ENCODE measurements around the gene MPP7.
A peak's percentile ranks its signal among the peaks of the same experiment; 100 is the strongest.

MPP7 gene

DNA sequence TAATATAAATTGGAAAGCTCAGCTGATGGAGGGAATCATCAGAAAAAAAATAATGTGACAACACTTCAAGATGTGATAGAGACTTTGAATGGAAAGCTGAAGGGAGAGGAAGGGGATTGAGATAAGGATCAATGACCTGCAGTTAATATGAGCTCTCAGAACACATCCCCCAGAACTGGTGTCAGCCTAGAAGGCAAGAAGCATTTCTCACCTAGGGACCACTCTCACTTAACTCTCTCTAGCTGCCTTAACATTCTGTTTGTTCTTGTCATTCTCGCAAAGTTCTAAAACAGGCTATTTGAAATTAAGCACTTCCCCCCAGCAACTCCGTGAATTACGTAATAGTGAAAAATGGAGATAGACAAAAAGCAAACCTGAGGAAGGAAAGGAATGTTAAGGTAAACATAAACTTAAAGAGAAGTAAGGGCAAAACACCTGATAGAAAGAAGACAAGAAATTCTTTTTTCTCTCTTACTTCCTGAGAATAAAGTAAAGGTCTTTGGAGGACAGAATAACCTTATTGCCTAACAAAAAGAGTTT lies 1.2 kb upstream of the MPP7 start:
- DNase-seq, result no peak

DNA sequence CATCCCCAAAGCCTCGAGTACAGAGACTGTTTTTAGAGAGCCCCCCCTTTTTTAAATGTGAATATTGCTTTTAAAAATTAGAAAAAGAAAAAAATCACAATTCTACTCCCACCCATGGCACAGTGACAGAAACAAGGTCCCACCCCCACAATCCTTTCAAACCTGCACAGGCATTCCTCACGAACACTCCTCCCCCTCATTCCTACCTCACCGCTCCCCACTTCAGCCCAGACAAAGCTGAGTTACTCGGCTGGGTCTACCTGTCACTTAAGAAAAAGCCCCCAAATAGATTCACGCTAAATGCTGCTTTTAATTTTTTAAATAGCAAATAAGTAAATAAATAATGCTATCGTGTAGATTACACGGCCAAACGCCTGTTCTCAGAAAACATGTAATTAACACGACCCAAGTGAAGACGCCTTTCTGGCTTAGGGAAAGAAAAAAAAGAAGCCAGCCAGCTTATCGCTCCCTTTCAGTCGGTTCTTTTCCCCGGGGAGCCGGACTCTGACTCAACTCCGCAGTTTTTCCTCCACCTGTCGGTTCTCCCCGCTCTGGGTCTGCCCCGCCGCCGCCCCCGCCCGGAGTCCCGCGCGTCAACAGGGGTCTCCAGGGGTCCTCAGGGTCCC lies 739 bp downstream of the MPP7 start:
- DNase-seq, result peak in 1 of 2 experiments; percentile 76

DNA sequence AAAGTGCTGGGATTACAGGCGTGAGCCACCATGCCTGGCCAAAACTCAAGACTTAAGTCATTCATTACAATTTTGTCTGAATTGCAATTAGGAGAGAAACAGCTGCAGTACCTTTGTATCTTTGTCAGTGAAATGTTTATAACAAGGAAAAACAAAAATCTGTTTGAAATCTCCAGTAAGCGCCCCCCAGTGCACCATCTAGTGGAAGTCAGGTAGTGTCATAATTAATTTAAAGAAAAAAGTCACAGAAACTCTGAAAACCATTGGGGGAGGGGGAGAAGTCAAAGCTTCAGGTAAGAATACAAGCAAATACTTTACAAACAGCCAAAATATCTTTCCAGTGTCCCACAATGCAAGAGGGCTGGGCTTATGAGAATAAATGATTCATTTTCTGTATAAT lies 2.8 kb downstream of the MPP7 start:
- DNase-seq, result peak in 1 of 2 experiments; percentile 50

- no peak for DNase-seq
Observed at GRCh38 chr10:28298951-28299350, 3.9 kb downstream of the MPP7 start.

DNA sequence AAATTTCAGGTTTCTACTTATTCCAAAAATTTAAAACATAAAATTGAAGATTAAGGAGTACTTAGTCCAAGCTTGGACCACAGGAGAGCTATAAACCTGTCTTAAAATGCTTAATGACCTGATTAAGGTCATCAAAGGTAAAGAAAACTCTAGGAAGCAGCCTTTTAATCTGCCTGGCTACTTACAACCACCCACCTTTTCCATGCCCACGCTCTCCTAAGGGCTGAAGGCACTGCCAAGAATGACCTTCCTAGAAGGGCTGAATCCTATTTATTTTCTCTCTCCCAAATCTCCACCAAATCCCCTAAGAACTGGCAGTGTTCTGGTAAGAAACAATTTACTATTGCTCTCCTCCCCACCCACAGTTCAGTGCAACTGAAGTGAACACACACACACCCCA lies 6.8 kb downstream of the MPP7 start:
- DNase-seq, result no peak

GRCh38 chr10:28295336-28295735 lies 7.5 kb downstream of the MPP7 start:
- no peak for DNase-seq

DNA sequence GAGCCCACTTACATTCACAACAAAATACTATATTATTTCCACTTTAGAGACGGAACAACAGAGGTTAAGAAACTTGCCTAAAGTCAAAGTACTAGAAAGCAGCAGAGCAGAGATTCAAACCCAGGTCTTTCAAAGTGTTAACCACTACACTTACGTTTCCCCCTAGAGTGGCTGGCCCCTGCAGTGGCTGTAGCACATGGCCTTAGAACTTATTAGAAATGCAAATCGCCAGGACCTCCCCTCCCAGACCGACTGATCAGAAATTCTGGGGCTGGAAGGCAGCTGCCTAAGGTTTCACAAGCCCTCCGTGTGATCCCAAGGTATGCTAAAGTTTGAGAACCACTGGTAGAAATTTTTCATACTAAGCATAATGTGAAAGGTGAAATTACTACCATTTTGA lies 8.1 kb downstream of the MPP7 start:
- no peak for DNase-seq

- no peak for DNase-seq
Observed at GRCh38 chr10:28294169-28294532, 8.7 kb downstream of the MPP7 start.

DNA sequence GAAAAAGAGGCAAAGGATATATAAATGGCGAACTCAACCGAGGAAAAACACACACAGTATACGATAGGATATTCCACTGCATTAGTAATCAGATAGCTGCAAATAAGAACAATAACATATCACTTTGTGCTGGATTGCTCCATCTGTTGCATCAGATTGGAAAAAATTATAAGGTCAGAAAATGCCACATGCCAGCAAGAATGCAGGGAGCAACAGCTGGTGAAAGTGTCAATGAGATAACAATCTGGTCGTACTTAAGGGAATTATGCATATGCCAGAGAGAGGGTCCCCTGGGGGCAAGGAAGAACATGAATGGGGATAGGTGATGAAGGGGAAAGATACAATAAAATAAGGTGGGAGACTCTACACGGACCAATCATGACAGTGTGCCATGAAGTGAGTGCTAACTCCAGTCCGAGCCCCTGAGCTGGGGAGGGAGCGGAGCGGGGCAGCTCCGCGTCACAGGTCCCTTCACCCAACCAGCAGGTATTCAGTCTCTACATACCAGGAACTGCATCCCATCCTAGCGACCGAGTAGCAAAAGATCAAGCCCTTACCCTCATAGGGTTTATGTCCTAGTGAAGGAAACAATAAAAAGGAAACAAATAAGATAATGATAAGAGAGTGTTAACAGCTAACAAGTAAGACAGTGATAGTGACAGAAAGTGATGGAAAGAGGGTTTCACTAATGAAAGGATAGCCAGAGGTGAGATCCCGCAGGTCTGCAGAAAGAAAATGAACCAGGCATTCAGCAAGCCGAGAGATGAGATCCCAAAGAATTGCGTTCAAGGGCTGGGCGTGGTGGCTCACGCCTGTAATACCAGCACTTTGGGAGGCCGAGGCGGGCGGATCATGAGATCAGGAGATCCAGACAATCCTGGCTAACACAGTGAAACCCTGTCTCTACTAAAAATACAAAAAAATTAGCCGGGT lies 9.4 kb downstream of the MPP7 start:
- no peak for DNase-seq

GRCh38 chr10:28291881-28292297 lies 11.0 kb downstream of the MPP7 start:
- DNase-seq, result peak; percentile 23 to 45

DNA sequence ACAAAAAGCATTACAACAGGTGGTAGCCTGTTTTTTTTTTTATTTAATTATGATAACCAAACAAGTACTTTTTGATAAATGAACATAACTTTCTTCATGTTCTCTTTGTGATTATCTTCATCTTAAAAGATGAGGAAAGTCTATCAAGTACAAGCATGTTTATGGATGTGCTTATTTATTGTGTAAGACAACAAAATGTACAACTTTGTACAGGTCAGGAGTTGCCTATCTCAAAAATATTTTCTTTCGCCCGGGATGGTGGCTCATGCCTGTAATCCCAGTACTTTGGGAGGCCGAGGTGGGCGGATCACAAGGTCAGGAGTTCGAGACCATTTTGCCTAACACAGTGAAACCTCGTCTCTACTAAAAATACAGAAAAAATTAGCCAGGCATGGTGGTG lies 17.0 kb downstream of the MPP7 start:
- DNase-seq, result no peak

DNA sequence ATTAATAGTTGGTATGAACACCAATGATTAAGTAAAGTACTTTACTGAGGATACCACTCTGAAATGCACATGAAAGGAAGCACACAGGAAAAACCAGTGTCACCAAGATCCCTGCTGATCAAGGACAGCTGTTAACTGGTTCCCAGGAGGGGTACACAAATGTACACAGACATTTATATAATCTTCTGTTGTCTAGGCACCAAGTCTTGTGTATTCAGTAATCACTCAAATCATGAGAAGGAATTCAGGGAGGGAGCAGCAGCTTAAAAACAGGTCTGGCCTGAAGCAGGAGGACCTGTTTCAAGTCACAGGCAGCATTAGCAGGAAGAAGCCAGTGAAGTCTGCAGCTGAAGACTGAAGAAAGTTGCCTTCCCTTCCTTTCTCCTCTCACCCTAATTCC lies 18.7 kb downstream of the MPP7 start:
- DNase-seq, result no peak

- no peak for DNase-seq
Observed at GRCh38 chr10:28283251-28283650, 19.6 kb downstream of the MPP7 start.

DNA sequence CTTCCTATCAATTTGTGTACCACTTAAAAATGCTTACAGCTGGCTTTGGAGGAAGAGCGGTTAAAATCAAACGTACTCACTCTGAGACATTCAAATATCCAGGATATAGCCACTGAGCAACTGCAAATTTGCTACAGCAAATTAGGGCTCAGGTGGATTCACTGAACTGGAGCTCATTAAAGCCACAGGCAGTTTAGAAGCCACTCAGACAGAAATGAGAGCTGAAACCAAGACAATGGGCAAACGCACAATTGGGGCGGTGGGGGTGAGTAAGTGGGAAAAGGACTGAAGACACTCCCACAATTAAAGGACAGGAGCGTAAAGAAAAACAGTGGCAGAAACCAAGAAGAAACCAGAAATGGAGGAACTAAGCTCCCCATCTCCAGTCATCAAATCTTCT lies 20.5 kb downstream of the MPP7 start:
- no peak for DNase-seq

- DNase-seq, result no peak
Observed at GRCh38 chr10:28281726-28282315, 21.0 kb downstream of the MPP7 start.

DNA sequence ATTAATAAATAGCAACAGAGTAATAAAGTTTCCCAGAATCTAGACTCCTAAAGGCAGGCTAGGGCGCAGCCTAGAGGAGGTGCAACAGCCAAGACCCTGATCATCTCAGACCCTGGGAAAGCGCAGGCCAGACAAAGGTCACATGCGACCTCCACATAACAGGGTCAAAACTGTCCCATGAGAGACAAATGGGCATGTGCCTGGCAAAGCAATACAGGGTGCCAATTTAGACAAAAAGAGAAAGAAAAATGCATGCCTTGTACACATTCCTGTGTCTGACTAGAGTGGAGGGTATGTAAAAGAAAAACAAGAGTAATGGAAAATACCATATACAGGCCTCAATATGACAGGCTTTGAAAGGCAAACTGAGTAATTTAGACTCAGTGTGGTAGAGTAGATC lies 22.2 kb downstream of the MPP7 start:
- DNase-seq, result no peak

GRCh38 chr10:28279878-28280277 lies 23.0 kb downstream of the MPP7 start:
- DNase-seq, result no peak

DNA sequence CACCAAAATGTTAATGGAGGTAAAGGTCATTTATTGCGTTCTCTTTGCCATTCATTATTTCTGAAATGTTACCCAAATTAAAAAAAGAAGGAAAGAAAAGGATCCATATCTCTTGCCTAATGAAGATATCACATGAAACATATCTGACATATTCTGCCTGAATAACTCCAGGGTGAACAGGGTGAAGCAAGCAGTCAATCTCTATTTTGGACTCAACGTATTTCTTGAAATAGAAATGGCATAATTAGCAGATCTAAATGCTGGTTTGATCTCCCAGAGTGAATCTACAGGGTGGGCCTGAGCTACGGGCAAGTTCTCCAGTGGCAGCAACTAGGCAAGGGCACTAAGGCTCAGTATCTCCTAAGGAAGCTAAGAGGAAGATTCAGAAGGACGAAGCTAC lies 24.0 kb downstream of the MPP7 start:
- no peak for DNase-seq

DNA sequence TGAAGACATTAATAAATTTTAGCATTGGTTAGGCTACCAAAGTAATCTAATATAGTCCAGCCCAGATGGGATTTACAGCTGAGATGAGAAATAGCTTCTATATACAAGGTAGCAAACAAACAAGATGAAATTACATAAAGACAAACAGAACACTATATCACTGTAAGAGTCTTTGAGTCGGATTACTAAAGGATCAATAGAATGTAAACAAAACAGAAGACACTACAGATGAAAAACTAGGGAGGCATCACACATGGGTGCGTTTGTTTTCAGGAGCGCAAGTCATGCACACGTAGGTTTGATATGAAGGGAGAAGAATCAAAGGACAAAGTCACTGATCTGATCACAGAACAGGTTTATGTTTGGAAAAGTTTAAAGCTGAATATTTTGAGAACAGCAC lies 26.5 kb downstream of the MPP7 start:
- DNase-seq, result no peak

DNA sequence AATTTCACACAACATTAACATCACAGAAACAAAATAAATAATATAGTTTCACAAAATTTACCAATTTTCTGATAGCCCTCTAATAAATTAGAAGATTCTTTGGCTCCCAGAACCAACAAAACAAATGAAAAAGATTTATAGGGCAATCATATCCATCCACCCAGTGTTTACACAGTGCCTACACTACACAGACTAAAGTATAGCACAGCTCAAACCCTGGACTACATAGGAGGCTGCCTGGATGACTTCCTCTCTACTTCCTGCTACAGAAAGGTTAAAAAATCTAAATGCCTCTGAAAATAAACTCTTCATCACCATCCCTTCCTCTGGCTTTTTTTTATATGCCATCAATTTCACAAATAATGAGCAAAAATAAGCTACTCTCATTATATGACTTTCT lies 28.4 kb downstream of the MPP7 start:
- no peak for DNase-seq

DNA sequence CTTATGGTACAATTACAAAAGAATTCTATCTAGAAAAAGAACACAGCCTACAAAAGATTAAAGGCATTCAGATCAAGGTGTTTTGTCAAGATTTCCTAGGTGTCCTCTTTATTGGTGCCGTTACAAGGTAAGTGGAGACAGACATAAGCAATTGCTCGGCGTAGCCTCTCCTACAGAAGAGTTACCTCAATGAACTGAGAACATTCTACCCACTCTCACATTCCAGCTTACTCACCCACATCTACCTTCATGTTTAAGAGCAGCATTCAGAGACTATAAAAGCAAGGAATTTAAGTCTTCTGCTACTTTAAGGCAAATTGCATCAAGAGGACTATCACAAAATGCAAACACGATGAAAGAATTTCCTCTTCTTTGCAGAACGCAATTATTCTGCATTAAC lies 29.5 kb downstream of the MPP7 start:
- no peak for DNase-seq

DNA sequence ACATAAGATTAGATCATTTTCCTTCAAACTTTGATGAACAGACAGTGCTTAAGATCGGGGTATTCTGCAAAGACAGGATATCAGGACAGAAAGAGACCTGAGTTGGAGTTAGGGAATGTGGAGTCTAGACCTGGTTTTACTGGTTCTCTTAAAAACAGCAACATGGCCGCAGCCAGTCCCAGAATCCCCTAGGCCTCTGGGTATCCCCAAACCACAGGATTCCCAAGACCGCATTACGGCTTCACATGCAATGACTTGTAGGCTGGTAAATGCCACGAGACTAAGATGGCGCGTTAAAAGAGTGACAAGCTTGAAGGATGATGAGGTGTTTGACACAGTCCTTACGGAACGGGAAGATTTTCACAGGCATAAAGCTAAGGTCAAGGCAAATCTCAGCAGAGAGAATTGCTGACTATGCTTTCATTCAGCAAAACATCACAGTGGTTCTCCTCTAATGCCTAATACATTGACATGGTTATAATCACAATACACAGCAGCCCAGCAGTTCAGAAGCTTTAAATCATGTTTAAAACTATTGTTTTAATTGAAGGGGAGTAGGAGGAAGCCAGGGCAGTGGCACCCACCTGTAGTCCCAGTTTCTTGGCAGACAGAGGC lies 32.9 kb downstream of the MPP7 start:
- no peak for DNase-seq

DNA sequence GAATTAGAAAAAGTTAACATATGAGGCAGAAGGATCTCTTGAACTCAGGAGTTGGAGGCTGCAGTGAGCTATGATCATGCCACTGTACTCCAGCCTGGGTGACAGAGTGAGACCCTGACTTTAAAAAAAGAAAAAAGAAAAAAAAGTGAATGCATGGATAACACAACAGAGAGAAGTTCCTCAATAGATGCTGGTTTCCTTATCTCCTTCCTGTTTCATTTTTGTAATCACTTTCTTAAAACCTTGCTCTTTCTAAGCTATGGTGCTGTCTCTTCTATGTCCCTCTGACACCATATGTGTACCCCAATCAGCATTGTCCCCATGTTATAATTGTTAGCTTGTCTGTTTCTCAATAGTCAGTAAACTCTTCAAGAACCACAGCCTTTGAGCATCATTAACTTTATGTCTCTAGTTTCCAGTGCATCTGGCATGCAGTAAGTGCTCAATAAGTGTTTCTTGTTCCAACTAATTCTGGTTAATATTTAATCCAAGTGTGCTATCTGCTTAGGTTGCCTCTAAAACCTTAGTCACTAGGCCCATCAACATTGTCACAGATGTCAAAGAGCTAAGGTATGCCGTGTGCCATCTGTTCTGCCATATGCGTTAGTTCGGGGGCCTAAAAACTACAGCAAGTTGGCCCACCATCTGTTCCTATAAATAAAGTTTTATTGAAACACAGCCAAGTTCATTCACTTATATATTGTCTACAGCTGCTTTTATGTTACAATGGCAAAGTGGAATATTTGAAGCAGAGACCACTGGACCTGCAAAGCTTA lies 36.2 kb downstream of the MPP7 start:
- no peak for DNase-seq

Data from SW 1271 (cell line).